OCI-LY1 (cell line): ENCODE results near the gene TMEM178B.

Experiments used
- CTCF ChIP-seq: fragments of 200-600 bp; sonication (generic), shearing (Covaris generic); IDR thresholded peaks from 2 replicates; pipeline ENCODE4 v1.5.1; 2017; ENCODE audit warnings: mild to moderate bottlenecking, antibody characterized with exemption, low read length, moderate library complexity, mixed read lengths
- EZH2 ChIP-seq: fragments of 200-600 bp; sonication (generic), shearing (Covaris generic); IDR thresholded peaks from 2 replicates; pipeline ENCODE4 v1.8.0; 2017; ENCODE audit warnings: borderline replicate concordance, mixed run types, mild to moderate bottlenecking, antibody characterized with exemption, low read length, moderate library complexity, mixed read lengths

GRCh38 chr7:141290973-141291372 lies 217.1 kb downstream of the TMEM178B start:
- TF ChIP-seq CTCF (no peak), EZH2 (no peak)
